Endothelial cell of umbilical vein (primary cell): ENCODE measurements around the gene PLEKHB1. TPM values are rescaled to one million over a fixed set of nuclear protein-coding genes. Genes with fewer than 3 reads are reported as not detected.

ENCODE experiments used
- BruUV-seq: library from RNA; stranded (reverse); fragments of 400-500 nt; replicated peaks from 2 replicates; lab custom pipeline; 2021; lab: Mats Ljungman, UMichigan
- CTCF ChIA-PET: fragments of 300-600, 350-600 bp; sonication (Branson Sonifier 250); formaldehyde crosslinking; loops from one replicate; lab custom pipeline; 2021; ENCODE audit warnings: antibody characterized with exemption, inconsistent platforms; lab: Charles Lee
- POLR2A ChIA-PET: fragments of 300-600, 350-600 bp; sonication (Branson Sonifier 250); formaldehyde crosslinking; loops from one replicate; lab custom pipeline; 2021; ENCODE audit warnings: antibody characterized with exemption, inconsistent platforms; lab: Charles Lee
- DNase-seq: peaks from one replicate; pipeline ENCODE4 v3.0.0-alpha.2; 2011; ENCODE audit warnings: low read depth, low spot score
- FAIRE-seq: peaks from 2 replicates; lab custom pipeline; 2011; peaks lifted over from hg19 to GRCh38; lab: Jason Lieb, UNC
- H2AFZ ChIP-seq: 2 replicates; pipeline ENCODE4 v1.6.0; 2012; ENCODE audit warnings: low read depth, low read length, control low read depth, inconsistent platforms
- H3K27ac ChIP-seq: 2 replicates; pipeline ENCODE4 v1.5.1; 2011; ENCODE audit warnings: low read depth, mild to moderate bottlenecking, control low read depth, low read length, moderate library complexity; ENCODE audit not compliant: insufficient read depth
- H3K27me3 ChIP-seq, 2 experiments: 2 replicates each; pipeline versions ENCODE4 v1.6.0 to v1.6.1; 2011; ENCODE audit warnings: low read length in 2 of 2, mixed read lengths in 1 of 2; ENCODE audit not compliant: control insufficient read depth in 2 of 2, insufficient read depth in 2 of 2
- H3K36me3 ChIP-seq, 2 experiments: 2 replicates in 1 of 2; 3 replicates in 1 of 2; pipeline ENCODE4 v1.5.1; 2011; ENCODE audit warnings: low read length in 2 of 2, mild to moderate bottlenecking in 1 of 2, moderate library complexity in 1 of 2; ENCODE audit not compliant: control insufficient read depth in 2 of 2, insufficient read depth in 2 of 2; ENCODE audit errors: extremely low read depth in 1 of 2
- H3K4me1 ChIP-seq: 3 replicates; pipeline ENCODE4 v1.5.1; 2011; ENCODE audit warnings: mild to moderate bottlenecking, low read length; ENCODE audit not compliant: control insufficient read depth, insufficient read depth; ENCODE audit errors: extremely low read depth
- H3K4me2 ChIP-seq: 2 replicates; pipeline ENCODE4 v1.6.1; 2011; ENCODE audit warnings: low read length, control low read depth, mixed read lengths; ENCODE audit not compliant: insufficient read depth
- H3K4me3 ChIP-seq, 3 experiments: fragments of 200-600 bp in 1 of 3; sonication (generic), shearing (Covaris generic) in 1 of 3; replicated peaks in 1 of 3; 2 replicates each; pipeline ENCODE4 v1.5.1; 2011 to 2016; ENCODE audit warnings: control low read depth in 3 of 3, low read length in 3 of 3, mild to moderate bottlenecking in 2 of 3, inconsistent platforms in 1 of 3, low read depth in 1 of 3, moderate library complexity in 1 of 3; ENCODE audit not compliant: insufficient read depth in 1 of 3
- H3K79me2 ChIP-seq: 2 replicates; pipeline ENCODE4 v1.6.0; 2012; ENCODE audit warnings: low read length, inconsistent platforms; ENCODE audit not compliant: control insufficient read depth, insufficient read depth
- H3K9ac ChIP-seq: replicated peaks from 2 replicates; pipeline ENCODE3; 2011; ENCODE audit warnings: low read length, control low read depth; ENCODE audit not compliant: insufficient read depth; ENCODE audit errors: extremely low read depth
- H3K9me1 ChIP-seq: replicated peaks from 3 replicates; pipeline ENCODE4 v1.6.0; 2011; ENCODE audit warnings: mild to moderate bottlenecking, low read length; ENCODE audit not compliant: control insufficient read depth, insufficient read depth; ENCODE audit errors: extremely low read depth
- H3K9me3 ChIP-seq: replicated peaks from 2 replicates; pipeline ENCODE4 v1.5.1; 2012; ENCODE audit warnings: low read length, inconsistent platforms; ENCODE audit not compliant: control insufficient read depth, insufficient read depth
- H4K20me1 ChIP-seq: replicated peaks from 2 replicates; pipeline ENCODE3; 2011; ENCODE audit warnings: mild to moderate bottlenecking, low read length; ENCODE audit not compliant: control insufficient read depth, insufficient read depth; ENCODE audit errors: extremely low read depth
- EZH2 ChIP-seq: IDR thresholded peaks from 2 replicates; pipeline ENCODE4 v1.6.1; 2012; ENCODE audit warnings: borderline replicate concordance, low read depth, mild to moderate bottlenecking, moderate library complexity, low read length, inconsistent platforms; ENCODE audit not compliant: severe bottlenecking
- FOS ChIP-seq: IDR thresholded peaks from 2 replicates; pipeline ENCODE4 v1.6.1; 2011; ENCODE audit warnings: mild to moderate bottlenecking, low read length, moderate library complexity, borderline replicate concordance; ENCODE audit not compliant: insufficient read depth
- GATA2 ChIP-seq: IDR thresholded peaks from 2 replicates; pipeline ENCODE4 v1.7.0; 2011; ENCODE audit warnings: low read depth, mild to moderate bottlenecking, moderate library complexity, mixed read lengths, low read length; ENCODE audit not compliant: insufficient read length, insufficient read depth
- JUN ChIP-seq: IDR thresholded peaks from 2 replicates; pipeline ENCODE4 v1.6.1; 2011; ENCODE audit warnings: borderline replicate concordance, low read depth; ENCODE audit not compliant: insufficient read length, insufficient read depth
- MAX ChIP-seq: IDR thresholded peaks from 2 replicates; pipeline ENCODE4 v1.6.1; 2011; ENCODE audit not compliant: insufficient read depth, insufficient read length
- MYC ChIP-seq: IDR thresholded peaks from one replicate; pipeline ENCODE4 v1.6.1; 2011; ENCODE audit warnings: mild to moderate bottlenecking, low read depth, low read length
- POLR2A ChIP-seq: IDR thresholded peaks from 2 replicates; pipeline ENCODE4 v1.6.1; 2012; ENCODE audit warnings: low read depth, mild to moderate bottlenecking, control low read depth, low read length
- POLR2AphosphoS5 ChIP-seq: IDR thresholded peaks from 2 replicates; pipeline ENCODE4 v1.6.1; 2012; ENCODE audit warnings: low read depth, mild to moderate bottlenecking, control low read depth, low read length, moderate library complexity; ENCODE audit not compliant: insufficient read depth
- dilution Hi-C: fragments of 300-500 bp; cut with MboI; formaldehyde crosslinking; loops from one replicate; pipeline ENCODE4 v1.15.0; 2019; ENCODE audit warnings: low sequenced_read_pairs; ENCODE audit not compliant: extremely low pct_ligation_motif_present
- intact Hi-C: fragments of 100-400 bp; cut with micrococcal nuclease; formaldehyde crosslinking; loops from one replicate; pipeline ENCODE4 v1.10.0; 2022
- polyA plus RNA-seq, 4 experiments: library from polyadenylated mRNA; depleted of rRNA in 3 of 4; stranded (reverse) in 3 of 4; unstranded in 1 of 4; fragments of >200 nt; gene quantifications; 2 replicates each; pipeline versions ENCODE4 v1.2.1 to v1.2.3, GENCODE V29; 2011 to 2012; ENCODE audit warnings: missing spikeins in 1 of 4
- total RNA-seq: library from RNA; stranded (reverse); gene quantifications from 2 replicates; pipeline ENCODE4 v1.2.3, GENCODE V29; 2021
- TF ChIP-seq, protein P1 (sequence below), 2 donors: IDR thresholded peaks; 1 replicate in 1 of 2; 2 replicates in 1 of 2; pipeline ENCODE4 v1.5.1; 2011; ENCODE audit warnings: low read length in 2 of 2, mild to moderate bottlenecking in 2 of 2, moderate library complexity in 2 of 2, control low read depth in 1 of 2, inconsistent platforms in 1 of 2, low read depth in 1 of 2; ENCODE audit not compliant: insufficient read depth in 1 of 2; ENCODE audit errors: extremely low read depth in 1 of 2

PLEKHB1 gene
- total and polyA plus RNA-seq, 2 donors (not counting 3 experiments of a cell fraction or from before 2014, with no cell fraction given) = 0.75 to 0.99 TPM

DNA sequence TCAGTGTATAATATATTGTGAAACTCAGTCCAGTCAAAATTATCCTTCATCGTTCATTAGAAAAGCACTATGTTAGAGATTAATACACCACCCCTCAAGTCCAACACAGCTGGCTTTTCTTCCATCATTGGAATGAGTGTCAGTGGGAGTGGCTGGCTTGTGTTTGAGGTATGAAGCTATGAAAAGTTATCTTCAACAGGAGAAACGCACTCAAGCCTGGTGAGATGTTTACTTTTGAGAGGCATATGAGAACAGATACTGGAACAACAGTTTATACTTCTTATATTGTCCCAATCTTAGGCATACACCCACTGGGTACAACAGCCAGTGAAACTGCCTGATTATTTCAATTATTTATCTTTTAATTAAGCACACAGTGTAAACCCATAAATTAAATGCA lies 34.3 kb downstream of the PLEKHB1 start:
- Histone ChIP-seq H3K4me3 (no peak overlapping the region), H2AFZ (no peak overlapping the region), H3K27me3 (no peaks in the 10 kb centered on the region), H3K79me2 (no peaks in the 10 kb centered on the region), H3K9me3 (no peaks in the 10 kb centered on the region), H3K4me2 (no peak overlapping the region), H3K9me1 (no peaks in the 10 kb centered on the region), H3K9ac (no peak overlapping the region), H3K27ac (no peak overlapping the region), H4K20me1 (no peaks in the 10 kb centered on the region), H3K4me1 (no peaks in the 10 kb centered on the region), H3K36me3 (peaks cover 5 to 11% of the 10 kb centered on the region in 2 experiments)
- no TSS peak for BruUV-seq
- intact Hi-C loops = no loop called here
- POLR2A ChIA-PET = no interaction called here
- DNase-seq (no peak), FAIRE-seq (no peak)
- TF ChIP-seq MAX = no peak
- no peak for TF ChIP-seq GATA2
- TF ChIP-seq, protein P1, sequence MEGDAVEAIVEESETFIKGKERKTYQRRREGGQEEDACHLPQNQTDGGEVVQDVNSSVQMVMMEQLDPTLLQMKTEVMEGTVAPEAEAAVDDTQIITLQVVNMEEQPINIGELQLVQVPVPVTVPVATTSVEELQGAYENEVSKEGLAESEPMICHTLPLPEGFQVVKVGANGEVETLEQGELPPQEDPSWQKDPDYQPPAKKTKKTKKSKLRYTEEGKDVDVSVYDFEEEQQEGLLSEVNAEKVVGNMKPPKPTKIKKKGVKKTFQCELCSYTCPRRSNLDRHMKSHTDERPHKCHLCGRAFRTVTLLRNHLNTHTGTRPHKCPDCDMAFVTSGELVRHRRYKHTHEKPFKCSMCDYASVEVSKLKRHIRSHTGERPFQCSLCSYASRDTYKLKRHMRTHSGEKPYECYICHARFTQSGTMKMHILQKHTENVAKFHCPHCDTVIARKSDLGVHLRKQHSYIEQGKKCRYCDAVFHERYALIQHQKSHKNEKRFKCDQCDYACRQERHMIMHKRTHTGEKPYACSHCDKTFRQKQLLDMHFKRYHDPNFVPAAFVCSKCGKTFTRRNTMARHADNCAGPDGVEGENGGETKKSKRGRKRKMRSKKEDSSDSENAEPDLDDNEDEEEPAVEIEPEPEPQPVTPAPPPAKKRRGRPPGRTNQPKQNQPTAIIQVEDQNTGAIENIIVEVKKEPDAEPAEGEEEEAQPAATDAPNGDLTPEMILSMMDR (IDR thresholded peaks at IDR 0.05; ENCODE audit: extremely low read depth in 1 of 2, insufficient read depth in 1 of 2, low read depth in 1 of 2, low read length in 2 of 2) = no peak
- TF ChIP-seq POLR2A = no peak
- no peak for TF ChIP-seq JUN
- no peak for TF ChIP-seq POLR2AphosphoS5
- no peak for TF ChIP-seq EZH2
- no peak for TF ChIP-seq FOS
- TF ChIP-seq MYC = no peak
- dilution Hi-C loops = no loop called here
- CTCF ChIA-PET = interaction anchor here (0.6 to 1.6 kb wide), 4 partner anchors 9 to 245 kb away, joined by 3 to 4 read pairs (median 3); no protein-coding TSS in a partner anchor
